Measurements from ENCODE around the gene INPP4A. TPM values are rescaled to one million over a fixed set of nuclear protein-coding genes. Genes with fewer than 3 reads are reported as not detected.

Gene INPP4A
- total RNA-seq, 6 donors from 2014 or later = 23.3 to 93.2 (median 36.5) TPM

GRCh38 chr2:98643496-98644100 is 198.9 kb downstream of the INPP4A start:
- no peaks in the 10 kb centered on the region for H3K27me3 ChIP-seq
- TF ChIP-seq EP300 (IDR thresholded peaks at IDR 0.05) (no peak), POLR2AphosphoS5 (IDR thresholded peaks at IDR 0.05) (no peak), CTCF (IDR thresholded peaks at IDR 0.05) (no peak), POLR2A (IDR thresholded peaks at IDR 0.05) (no peak)
- no peak for DNase-seq
- peaks cover 11 to 76% (median 28%) of the 10 kb centered on the region in 4 donors for H3K36me3 ChIP-seq
- peaks cover 0 to 4% (median 0%) of the 10 kb centered on the region in 4 donors for H3K4me1 ChIP-seq
- H3K4me3 ChIP-seq = no peak overlapping the region
- WGBS, 2 donors = 75 to 80% methylated on average over 5 of the region's 5 CpGs
- no peaks in the 10 kb centered on the region for H3K9me3 ChIP-seq
- H3K27ac ChIP-seq = no peak overlapping the region
- ATAC-seq (ENCODE audit: low FRiP score in 2 of 2) = no peak

Other genes with a start within 250 kb of the INPP4A start
- 1 to 10 TPM in 1 of 6 donors, under 1 TPM in 3, not detected in 2; 0.22 to 1.0 (median 0.75) TPM for gene CNGA3, start 98.4 kb upstream of the INPP4A start, total RNA-seq
- 10 to 100 TPM; 22.8 to 37.7 (median 27.0) TPM for gene COA5, start 163.7 kb downstream of the INPP4A start, total RNA-seq
- gene UNC50, start 163.7 kb downstream of the INPP4A start, total RNA-seq = 10 to 100 TPM; 28.3 to 65.2 (median 44.6) TPM

All from upper lobe of left lung (tissue), 6 donors.